K562 (cell line): ENCODE results near the gene MCM9. TPM values are rescaled to one million over a fixed set of nuclear protein-coding genes. Genes with fewer than 3 reads are reported as not detected.

ENCODE experiments used
- BDP1 ChIP-seq: IDR thresholded peaks from 3 replicates; pipeline ENCODE4 v1.6.1; 2011; ENCODE audit not compliant: insufficient read length, insufficient read depth
- CBFA2T2 ChIP-seq: fragments of 450-650 bp; conservative IDR thresholded peaks from 2 replicates; pipeline ENCODE4 v1.6.1; 2017; ENCODE audit warnings: mild to moderate bottlenecking
- CEBPZ ChIP-seq: fragments of 150-350 bp; IDR thresholded peaks from 2 replicates; pipeline ENCODE4 v1.6.1; 2014; ENCODE audit warnings: low read depth, mild to moderate bottlenecking, low read length, borderline replicate concordance
- CGGBP1 ChIP-seq: fragments of 250-450 bp; sonication (Bioruptor Pico); IDR thresholded peaks from 2 replicates; pipeline ENCODE4 v1.9.0; 2021; ENCODE audit warnings: mild to moderate bottlenecking
- CHD7 ChIP-seq: fragments of 200-600 bp; sonication (generic); IDR thresholded peaks from one replicate; pipeline ENCODE4 v1.6.1; 2012; ENCODE audit warnings: mild to moderate bottlenecking, low read depth, low read length, inconsistent platforms
- MAX ChIP-seq: sonication (generic); formaldehyde crosslinking; IDR thresholded peaks from 2 replicates; pipeline ENCODE4 v1.9.0; 2022; ENCODE audit warnings: mild to moderate bottlenecking, missing genetic modification reagents
- MCM5 ChIP-seq: fragments of 450-650 bp; IDR thresholded peaks from 2 replicates; pipeline ENCODE4 v1.6.1; 2016; ENCODE audit warnings: low read depth
- MTA3 ChIP-seq: fragments of 450-650 bp; formaldehyde crosslinking; IDR thresholded peaks from 2 replicates; pipeline ENCODE4 v1.6.1; 2017; ENCODE audit warnings: mild to moderate bottlenecking, borderline replicate concordance
- PHF8 ChIP-seq: fragments of 200-600 bp; sonication (generic); IDR thresholded peaks from 2 replicates; pipeline ENCODE4 v1.6.1; 2012; ENCODE audit warnings: mixed run types, mild to moderate bottlenecking, inconsistent platforms, low read length, moderate library complexity, borderline replicate concordance
- ZNF197 ChIP-seq: fragments of 200-800 bp; sonication (Bioruptor generic); IDR thresholded peaks from 2 replicates; pipeline ENCODE4 v1.6.1; 2016; ENCODE audit warnings: low read depth, missing genetic modification characterization, missing compliant biosample characterization
- ZNF699 ChIP-seq: fragments of 250-450 bp; sonication (Bioruptor Pico); IDR thresholded peaks from 2 replicates; pipeline ENCODE4 v1.8.0; 2021; ENCODE audit warnings: mild to moderate bottlenecking, moderate library complexity; ENCODE audit not compliant: insufficient replicate concordance
- polyA plus RNA-seq, 8 experiments: library from polyadenylated mRNA; depleted of rRNA in 4 of 8; stranded (reverse) in 5 of 8; unstranded in 3 of 8; fragments of >200 nt; fragmentation: Nextera tagmentation in 2 of 8; fragmentation: Illumina TruSeq in 1 of 8; extraction: Ambion mirVana in 2 of 8; extraction: Trizol in 1 of 8; gene quantifications; 2 replicates each; pipeline versions ENCODE4 v1.2.1 to v1.2.3, GENCODE V29; 2011 to 2014; ENCODE audit warnings: inconsistent platforms in 1 of 8, missing spikeins in 1 of 8
- total RNA-seq, 7 experiments: library from RNA; depleted of rRNA in 6 of 7; stranded (reverse); fragments of >200 nt in 6 of 7; fragmentation: Illumina TruSeq in 2 of 7; extraction: Trizol in 2 of 7; gene quantifications; 2 replicates each; pipeline versions ENCODE4 v1.2.1 to v1.2.3, GENCODE V29; 2011 to 2021; ENCODE audit warnings: low replicate concordance in 1 of 7

MCM9 gene
- total and polyA plus RNA-seq, 9 of the 15 experiments (the other 6 are each of a cell fraction or from before 2014, with no cell fraction given): 4.8 to 16.7 (median 11.6) TPM

- TF ChIP-seq CHD7 (no peak), ZNF197 (CRISPR knock-in tag) (no peak), MAX (CRISPR knock-in tag) (no peak), CBFA2T2 (no peak), MCM5 (no peak), CGGBP1 (CRISPR knock-in tag) (no peak), ZNF699 (CRISPR knock-in tag) (no peak), BDP1 (no peak), MTA3 (no peak), PHF8 (no peak), CEBPZ (no peak)
These were observed 38.4 kb downstream of the MCM9 start (continued) for GRCh38 chr6:118896339-118897136.
